ENCODE data around the gene RSPH6A. TPM values are rescaled to one million over a fixed set of nuclear protein-coding genes. Genes with fewer than 3 reads are reported as not detected.

The RSPH6A gene
- total RNA-seq, 1 experiment from 2014 or later: 0.55 TPM

GRCh38 chr19:45778010-45778661 is 37.0 kb downstream of the RSPH6A start:
- Histone ChIP-seq H4K91ac (ENCODE audit: insufficient read length, low read depth, low read length) (no peak overlapping the region), H2BK20ac (ENCODE audit: low read depth, low read length, poor library complexity, severe bottlenecking) (no peak overlapping the region), H4K5ac (ENCODE audit: insufficient read length, low read depth, low read length) (no peak overlapping the region), H3T11ph (ENCODE audit: low read length) (no peak overlapping the region), H4K20me1 (ENCODE audit: control insufficient read depth, insufficient read depth, insufficient read length) (no peaks in the 10 kb centered on the region), H3K79me2 (ENCODE audit: insufficient read depth, low read length) (no peaks in the 10 kb centered on the region), H3K9me3 (ENCODE audit: control insufficient read depth, low read depth, low read length) (no peaks in the 10 kb centered on the region), H3K56ac (ENCODE audit: insufficient read length, low read depth, low read length) (no peak overlapping the region), H3K4me1 (ENCODE audit: insufficient read depth, low read length) (peaks cover 3% of the 10 kb centered on the region; the same call in 1 of the 2 replicates), H3K18ac (ENCODE audit: insufficient read length, low read depth, low read length) (no peak overlapping the region), H2BK15ac (ENCODE audit: low read depth, low read length) (no peak overlapping the region), H2BK120ac (ENCODE audit: low read depth, low read length, poor library complexity, severe bottlenecking) (no peak overlapping the region), H2BK5ac (ENCODE audit: insufficient read length, low read length) (no peak overlapping the region), H3K27ac (ENCODE audit: insufficient read length, low read depth, low read length) (no peak overlapping the region), H3K14ac (ENCODE audit: insufficient read depth, low read length) (no peak overlapping the region), H3K9ac (ENCODE audit: extremely low read depth, insufficient read length, low read length) (no peak overlapping the region), H3K27me3 (ENCODE audit: insufficient read depth, low read length) (no peaks in the 10 kb centered on the region; the same call in 1 of the 2 replicates), H3K79me1 (ENCODE audit: insufficient read depth, low read depth, low read length, poor library complexity, severe bottlenecking) (no peaks in the 10 kb centered on the region), H3K23ac (ENCODE audit: insufficient read length, low read depth, low read length) (no peak overlapping the region), H2AK5ac (ENCODE audit: insufficient read length, low read length) (no peak overlapping the region), H3K4me2 (ENCODE audit: insufficient read depth, insufficient read length, low read length) (no peak overlapping the region), H2BK12ac (ENCODE audit: insufficient read length, low read depth, low read length) (no peak overlapping the region), H4K8ac (replicated peaks; ENCODE audit: insufficient read length, low read depth, low read length) (no peak overlapping the region), H3K4ac (ENCODE audit: low read depth, low read length) (no peak overlapping the region), H2AFZ (ENCODE audit: low read length) (no peak overlapping the region), H3K23me2 (ENCODE audit: insufficient read length, low read depth, low read length, poor library complexity, severe bottlenecking) (peaks cover 6% of the 10 kb centered on the region)
- no peak for TF ChIP-seq CTCF (conservative IDR thresholded peaks at IDR 0.05)
- Mint-ChIP-seq H3K27ac (no peak overlapping the region), H3K27me3 (ENCODE audit: low read depth) (peaks cover 18% of the 10 kb centered on the region), H3K4me3 (peak overlapping the region in 1 of 2 experiments; percentile 80; a peak in 2 of 5 replicates), H3K36me3 (ENCODE audit: insufficient read depth in 1 of 3, low read depth in 3 of 3) (peaks cover 15 to 46% (median 37%) of the 10 kb centered on the region in 3 experiments; a peak in 6 of 7 replicates), H3K4me1 (peaks cover 24 to 36% of the 10 kb centered on the region in 2 experiments), H3K9me3 (no peaks in the 10 kb centered on the region)
- no peak for DNase-seq
- no CpG with 5 or more reads among the region's 28 CpGs for WGBS (ENCODE audit: extremely low coverage, insufficient read length, low lambda C conversion rate)

Measured in H9 (cell line).